SK-N-SH (cell line): Measurements from ENCODE around the gene ZNF865. TPM values are rescaled to one million over a fixed set of nuclear protein-coding genes. Genes with fewer than 3 reads are reported as not detected.
A peak's percentile ranks its signal among the peaks of the same experiment; 100 is the strongest.

Source experiments
- CTCF ChIA-PET: fragments of 300-600, 350-600 bp; formaldehyde crosslinking; extraction: SDS; loops from one replicate; lab custom pipeline; 2021; lab: Yijun Ruan, JAX
- POLR2A ChIA-PET: fragments of 350-600 bp; sonication (Branson Sonifier 250); formaldehyde crosslinking; extraction: SDS; loops from one replicate; lab custom pipeline; 2020; ENCODE audit warnings: antibody characterized with exemption, inconsistent platforms; lab: Yijun Ruan, JAX
- DNase-seq: peaks from one replicate; pipeline ENCODE4 v3.0.0; 2012
- H2AFZ ChIP-seq: fragments of 200-600 bp; sonication (generic); 2 replicates; pipeline ENCODE4 v1.8.1; 2016; ENCODE audit warnings: antibody characterized with exemption, mild to moderate bottlenecking, low read depth
- H3F3A ChIP-seq: fragments of 200-600 bp; sonication (generic); replicated peaks from 2 replicates; pipeline ENCODE3; 2016; ENCODE audit warnings: antibody characterized with exemption, mild to moderate bottlenecking; ENCODE audit not compliant: insufficient read depth
- H3K27ac ChIP-seq, 2 experiments: fragments of 200-500 bp in 1 of 2; fragments of 200-600 bp in 1 of 2; sonication (Bioruptor generic) in 1 of 2; sonication (generic), shearing (Covaris generic) in 1 of 2; 2 replicates each; pipeline versions ENCODE4 v1.5.1 to v1.6.1; 2014 to 2016; ENCODE audit warnings: low read depth in 2 of 2, inconsistent platforms in 1 of 2, low read length in 1 of 2, mild to moderate bottlenecking in 1 of 2, mixed read lengths in 1 of 2
- H3K27me3 ChIP-seq: fragments of 200-600 bp; sonication (generic), shearing (Covaris generic); 2 replicates; pipeline ENCODE4 v1.6.1; 2016; ENCODE audit warnings: mixed run types; ENCODE audit not compliant: insufficient read depth
- H3K36me3 ChIP-seq, 2 experiments: fragments of 200-500 bp in 1 of 2; fragments of 200-600 bp in 1 of 2; sonication (Bioruptor generic) in 1 of 2; sonication (generic) in 1 of 2; replicated peaks in 1 of 2; 2 replicates each; pipeline versions ENCODE3 to v1.5.1; 2014 to 2016; ENCODE audit warnings: low read length in 1 of 2, mild to moderate bottlenecking in 1 of 2; ENCODE audit not compliant: insufficient read depth in 2 of 2, control insufficient read depth in 1 of 2
- H3K4me1 ChIP-seq, 2 experiments: fragments of 200-500 bp in 1 of 2; fragments of 200-600 bp in 1 of 2; sonication (Bioruptor generic) in 1 of 2; sonication (generic), shearing (Covaris generic) in 1 of 2; 2 replicates each; pipeline versions ENCODE4 v1.5.1 to v1.6.1; 2014 to 2016; ENCODE audit warnings: low read depth in 1 of 2, low read length in 1 of 2, mixed run types in 1 of 2; ENCODE audit not compliant: insufficient read depth in 2 of 2, control insufficient read depth in 1 of 2
- H3K4me2 ChIP-seq: fragments of 200-600 bp; sonication (generic), shearing (Covaris generic); 2 replicates; pipeline ENCODE4 v1.6.1; 2017; ENCODE audit warnings: mixed run types
- H3K4me3 ChIP-seq, 2 experiments: fragments of 200-500 bp in 1 of 2; fragments of 200-600 bp in 1 of 2; sonication (Bioruptor generic) in 1 of 2; sonication (generic), shearing (Covaris generic) in 1 of 2; 2 replicates each; pipeline versions ENCODE4 v1.5.1 to v1.8.1; 2014 to 2016; ENCODE audit warnings: low read depth in 2 of 2, inconsistent platforms in 1 of 2, low read length in 1 of 2, mild to moderate bottlenecking in 1 of 2, mixed read lengths in 1 of 2, moderate library complexity in 1 of 2
- H3K79me2 ChIP-seq: fragments of 200-600 bp; sonication (generic); 2 replicates; pipeline ENCODE4 v1.8.1; 2017; ENCODE audit warnings: mild to moderate bottlenecking; ENCODE audit not compliant: insufficient read depth
- H3K9ac ChIP-seq: fragments of 200-600 bp; sonication (generic); 2 replicates; pipeline ENCODE4 v1.6.1; 2017; ENCODE audit warnings: mixed run types
- H3K9me2 ChIP-seq: fragments of 200-600 bp; sonication (generic); 2 replicates; pipeline ENCODE4 v1.6.1; 2017; ENCODE audit warnings: mixed run types
- H3K9me3 ChIP-seq: fragments of 200-600 bp; sonication (generic); 2 replicates; pipeline ENCODE4 v1.6.1; 2017; ENCODE audit warnings: mixed run types, mild to moderate bottlenecking, moderate library complexity
- H4K20me1 ChIP-seq: fragments of 200-600 bp; sonication (generic); 2 replicates; pipeline ENCODE4 v1.6.1; 2017; ENCODE audit warnings: mild to moderate bottlenecking, mixed run types; ENCODE audit not compliant: insufficient read depth
- EZH2phosphoT487 ChIP-seq: fragments of 200-600 bp; sonication (generic); IDR thresholded peaks from 2 replicates; pipeline ENCODE4 v1.6.1; 2017; ENCODE audit warnings: low read depth, mixed run types, mild to moderate bottlenecking, antibody characterized with exemption, moderate library complexity, borderline replicate concordance
- FOSL2 ChIP-seq: IDR thresholded peaks from 2 replicates; pipeline ENCODE4 v1.4.0; 2012; ENCODE audit warnings: low read depth, mild to moderate bottlenecking, moderate library complexity, borderline replicate concordance
- IRF3 ChIP-seq: fragments of 150-350 bp; IDR thresholded peaks from 2 replicates; pipeline ENCODE4 v1.6.1; 2016; ENCODE audit warnings: mild to moderate bottlenecking, low read depth, low read length
- MAX ChIP-seq: IDR thresholded peaks from 2 replicates; pipeline ENCODE4 v1.4.0; 2012; ENCODE audit warnings: low read depth
- MEF2A ChIP-seq: IDR thresholded peaks from 2 replicates; pipeline ENCODE4 v1.4.0; 2012; ENCODE audit warnings: low read depth, borderline replicate concordance
- MXI1 ChIP-seq: IDR thresholded peaks from 2 replicates; pipeline ENCODE4 v1.6.1; 2012; ENCODE audit warnings: mild to moderate bottlenecking, low read depth, low read length, improper control_type of control experiment
- PBX3 ChIP-seq: IDR thresholded peaks from 2 replicates; pipeline ENCODE4; 2012
- POLR2AphosphoS5 ChIP-seq: IDR thresholded peaks from 2 replicates; pipeline ENCODE4 v1.6.1; 2012; ENCODE audit warnings: low read depth, low read length
- REST ChIP-seq: IDR thresholded peaks from 2 replicates; pipeline ENCODE4 v1.6.1; 2012; ENCODE audit warnings: mild to moderate bottlenecking, low read depth, low read length, moderate library complexity
- SIN3A ChIP-seq: IDR thresholded peaks from 2 replicates; pipeline ENCODE4 v1.6.1; 2012; ENCODE audit warnings: low read depth, mild to moderate bottlenecking, low read length, moderate library complexity, borderline replicate concordance
- SMC3 ChIP-seq: IDR thresholded peaks from 2 replicates; pipeline ENCODE4 v1.6.1; 2012; ENCODE audit warnings: low read depth, low read length, improper control_type of control experiment
- TCF12 ChIP-seq: IDR thresholded peaks from 2 replicates; pipeline ENCODE4 v1.4.0; 2012
- TEAD4 ChIP-seq: IDR thresholded peaks from 2 replicates; pipeline ENCODE4 v1.4.0; 2012; ENCODE audit warnings: mild to moderate bottlenecking, borderline replicate concordance; ENCODE audit not compliant: insufficient read depth
- USF2 ChIP-seq: fragments of 150-350 bp; IDR thresholded peaks from 2 replicates; pipeline ENCODE4 v1.6.1; 2017; ENCODE audit warnings: antibody characterized with exemption, low read length, low read depth, borderline replicate concordance
- WGBS: methylation state at CpG from one replicate; pipeline ENCODE4 v1.1.6; 2017; ENCODE audit warnings: low lambda C conversion rate; 5-methylcytosine and 5-hydroxymethylcytosine counted together
- polyA plus RNA-seq, 3 experiments: library from polyadenylated mRNA; depleted of rRNA; stranded (reverse); fragments of >200 nt; gene quantifications; 2 replicates each; pipeline ENCODE4 v1.2.3, GENCODE V29; 2012

The ZNF865 gene
- polyA plus RNA-seq, 1 of the 3 experiments (the other 2 are of a cell fraction), result 5.0 TPM

GRCh38 chr19:55648585-55649267 is 43.3 kb downstream of the ZNF865 start:
- H3K27ac ChIP-seq, result peak overlapping the region in 1 of 2 experiments; percentile 94; a peak in 1 of 4 replicates
- no peaks in the 10 kb centered on the region for H3K9me2 ChIP-seq
- peaks cover 33% of the 10 kb centered on the region for H3K79me2 ChIP-seq
- H3F3A ChIP-seq, result peaks cover 17% of the 10 kb centered on the region
- no peak for TF ChIP-seq REST
- TF ChIP-seq MEF2A, result no peak
- TF ChIP-seq POLR2AphosphoS5, result no peak
- no peak for TF ChIP-seq SMC3
- TF ChIP-seq TCF12, result no peak
- TF ChIP-seq MAX, result no peak
- TF ChIP-seq, all 33 proteins: peak for 0
- WGBS, result 64% methylated on average over 11 of the region's 25 CpGs
- DNase-seq, result peak; percentile 41
- CTCF ChIA-PET, result interaction anchor here (0.7 to 4.5 kb wide), 5 partner anchors 9 to 508 kb away, joined by 3 to 30 read pairs (median 4); no protein-coding TSS in a partner anchor
- Histone ChIP-seq H3K9me3 (no peaks in the 10 kb centered on the region), H3K9ac (peak overlapping the region; percentile 77), H3K27me3 (no peaks in the 10 kb centered on the region), H3K4me3 (peak overlapping the region; percentile 77 to 82), H3K4me1 (peaks cover 5 to 35% of the 10 kb centered on the region in 2 experiments; a peak in 2 of 4 replicates), H2AFZ (no peak overlapping the region), H4K20me1 (no peaks in the 10 kb centered on the region), H3K36me3 (peaks cover 3 to 30% of the 10 kb centered on the region in 2 experiments), H3K4me2 (peak overlapping the region; percentile 96)
- POLR2A ChIA-PET, result no interaction called here

GRCh38 chr19:55649268-55650125 is 44.0 kb downstream of the ZNF865 start:
- no peaks in the 10 kb centered on the region for H3K27me3 ChIP-seq
- H3K79me2 ChIP-seq, result peaks cover 25% of the 10 kb centered on the region
- H3K4me2 ChIP-seq, result peak overlapping the region; percentile 96
- WGBS, result 97% methylated on average over 13 of the region's 17 CpGs
- peak overlapping the region in 1 of 2 experiments; percentile 82; a peak in 2 of 4 replicates for H3K4me3 ChIP-seq
- H3K9me2 ChIP-seq, result no peaks in the 10 kb centered on the region
- ChIA-PET CTCF (interaction anchor here (0.7 to 4.5 kb wide), 3 partner anchors 9 to 146 kb away, joined by 3 to 30 read pairs (median 3); no protein-coding TSS in a partner anchor), POLR2A (interaction anchor here (0.9 kb wide), 1 partner anchor 13 kb away, joined by 3 read pairs; no protein-coding TSS in a partner anchor)
- DNase-seq, result no peak
- no peak for TF ChIP-seq USF2
- TF ChIP-seq SIN3A, result no peak
- no peak for TF ChIP-seq PBX3
- no peak for TF ChIP-seq MXI1
- no peak for TF ChIP-seq TCF12
- no peak for TF ChIP-seq SMC3
- TF ChIP-seq EZH2phosphoT487, result no peak
- no peak for TF ChIP-seq FOSL2
- TF ChIP-seq IRF3, result no peak
- no peak for TF ChIP-seq TEAD4
- no peaks in the 10 kb centered on the region for H4K20me1 ChIP-seq
- no peak overlapping the region; a peak in 1 of 4 replicates for H3K27ac ChIP-seq
- no peak overlapping the region for H2AFZ ChIP-seq
- H3K9ac ChIP-seq, result 0 out of 2 replicates have a peak overlapping the region, but pooled peaks have one; percentile 77
- peaks cover 3 to 30% of the 10 kb centered on the region in 2 experiments for H3K36me3 ChIP-seq
- H3K9me3 ChIP-seq, result no peaks in the 10 kb centered on the region
- H3K4me1 ChIP-seq, result peaks cover 5 to 31% of the 10 kb centered on the region in 2 experiments; a peak in 2 of 4 replicates
- peaks cover 17% of the 10 kb centered on the region for H3F3A ChIP-seq
